Keratinocyte (primary cell): ENCODE measurements around the gene SNX6.

Experiments
- EZH2 ChIP-seq: IDR thresholded peaks from one replicate; pipeline ENCODE4 v1.6.1; 2012; ENCODE audit warnings: inconsistent platforms, mild to moderate bottlenecking, low read length, moderate library complexity
- TF ChIP-seq, protein P1 (sequence below), 3 experiments: IDR thresholded peaks in 1 of 3; conservative IDR thresholded peaks in 1 of 3; optimal IDR thresholded peaks in 1 of 3; 2 replicates in 2 of 3; 3 replicates in 1 of 3; pipeline versions ENCODE3 to v1.5.1; 2011; ENCODE audit warnings: low read length in 3 of 3, mild to moderate bottlenecking in 3 of 3, moderate library complexity in 2 of 3, control low read depth in 1 of 3, inconsistent platforms in 1 of 3; ENCODE audit not compliant: insufficient read depth in 2 of 3; ENCODE audit errors: extremely low read depth in 1 of 3

DNA sequence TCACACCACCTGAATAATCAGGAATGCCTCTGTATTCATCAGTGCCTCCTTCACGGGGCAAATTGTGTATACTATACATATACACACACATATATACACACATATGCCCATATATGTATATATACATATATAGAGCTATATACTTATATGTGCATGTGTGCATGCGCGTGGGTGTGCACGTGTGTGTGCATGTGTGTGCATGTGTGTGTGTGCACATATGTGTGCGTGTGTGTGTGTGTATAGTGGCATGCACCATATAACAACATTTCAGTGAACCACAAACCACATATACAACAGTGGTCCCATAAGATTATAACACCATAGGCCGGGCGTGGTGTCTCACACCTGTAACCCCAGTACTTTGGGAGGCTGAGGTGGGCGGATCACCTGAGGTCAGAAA, 48.8 kb upstream of the SNX6 start:
- TF ChIP-seq, protein P1, sequence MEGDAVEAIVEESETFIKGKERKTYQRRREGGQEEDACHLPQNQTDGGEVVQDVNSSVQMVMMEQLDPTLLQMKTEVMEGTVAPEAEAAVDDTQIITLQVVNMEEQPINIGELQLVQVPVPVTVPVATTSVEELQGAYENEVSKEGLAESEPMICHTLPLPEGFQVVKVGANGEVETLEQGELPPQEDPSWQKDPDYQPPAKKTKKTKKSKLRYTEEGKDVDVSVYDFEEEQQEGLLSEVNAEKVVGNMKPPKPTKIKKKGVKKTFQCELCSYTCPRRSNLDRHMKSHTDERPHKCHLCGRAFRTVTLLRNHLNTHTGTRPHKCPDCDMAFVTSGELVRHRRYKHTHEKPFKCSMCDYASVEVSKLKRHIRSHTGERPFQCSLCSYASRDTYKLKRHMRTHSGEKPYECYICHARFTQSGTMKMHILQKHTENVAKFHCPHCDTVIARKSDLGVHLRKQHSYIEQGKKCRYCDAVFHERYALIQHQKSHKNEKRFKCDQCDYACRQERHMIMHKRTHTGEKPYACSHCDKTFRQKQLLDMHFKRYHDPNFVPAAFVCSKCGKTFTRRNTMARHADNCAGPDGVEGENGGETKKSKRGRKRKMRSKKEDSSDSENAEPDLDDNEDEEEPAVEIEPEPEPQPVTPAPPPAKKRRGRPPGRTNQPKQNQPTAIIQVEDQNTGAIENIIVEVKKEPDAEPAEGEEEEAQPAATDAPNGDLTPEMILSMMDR (optimal IDR thresholded peaks at IDR 0.05 in 1 of 3, IDR thresholded peaks at IDR 0.05 in 1 of 3, conservative IDR thresholded peaks at IDR 0.05 in 1 of 3; ENCODE audit: extremely low read depth in 1 of 3, insufficient read depth in 2 of 3, low read length in 3 of 3): no peak
- TF ChIP-seq EZH2: no peak
